GM12891 (cell line): ENCODE results near the gene ESRP2.

ENCODE experiments used
- PAX5 ChIP-seq: IDR thresholded peaks from 2 replicates; pipeline ENCODE4 v1.6.1; 2011; ENCODE audit warnings: low read length, moderate library complexity, mild to moderate bottlenecking; ENCODE audit not compliant: insufficient read depth, severe bottlenecking
- POLR2A ChIP-seq: IDR thresholded peaks from 2 replicates; pipeline ENCODE4 v1.6.1; 2011; ENCODE audit warnings: low read depth, low read length, control low read depth
- POLR2AphosphoS5 ChIP-seq: IDR thresholded peaks from 2 replicates; pipeline ENCODE4 v1.6.1; 2011; ENCODE audit warnings: low read depth, low read length, control low read depth
- POU2F2 ChIP-seq: IDR thresholded peaks from 2 replicates; pipeline ENCODE4 v1.6.1; 2011; ENCODE audit warnings: low read depth, mild to moderate bottlenecking, control low read depth, low read length, moderate library complexity
- SPI1 ChIP-seq: IDR thresholded peaks from 2 replicates; pipeline ENCODE4 v1.6.1; 2011; ENCODE audit warnings: low read depth, low read length, control low read depth
- TAF1 ChIP-seq: IDR thresholded peaks from 2 replicates; pipeline ENCODE4 v1.6.1; 2011; ENCODE audit warnings: low read depth, low read length, control low read depth

DNA sequence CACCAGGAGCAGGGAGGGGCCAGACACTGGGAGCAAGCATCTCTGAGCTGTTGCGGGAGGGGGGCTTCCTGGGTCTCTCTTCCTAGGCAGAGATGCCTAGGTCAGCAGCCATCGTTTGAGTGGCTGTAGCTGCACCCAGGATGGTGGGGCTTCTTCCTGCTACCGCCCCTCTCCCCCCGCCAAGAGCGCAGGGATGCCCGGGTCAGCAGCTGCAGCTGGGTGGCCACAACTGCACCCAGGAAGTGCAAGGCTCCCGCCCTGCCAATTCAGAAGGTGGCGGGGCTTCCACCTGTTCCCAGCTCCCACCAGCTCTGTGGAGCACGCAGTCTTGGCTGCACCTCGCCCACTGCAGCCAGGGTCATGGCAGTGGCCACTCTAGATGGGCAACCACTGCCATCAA lies 47.8 kb downstream of the ESRP2 start:
- TF ChIP-seq POLR2A (no peak), POLR2AphosphoS5 (no peak), TAF1 (no peak), PAX5 (no peak), SPI1 (no peak), POU2F2 (no peak)
